ENCODE data around the gene CASKIN1. TPM values are rescaled to one million over a fixed set of nuclear protein-coding genes. Genes with fewer than 3 reads are reported as not detected.

Gene CASKIN1
- total RNA-seq, 1 experiment from 2014 or later, result 7.9 TPM

DNA sequence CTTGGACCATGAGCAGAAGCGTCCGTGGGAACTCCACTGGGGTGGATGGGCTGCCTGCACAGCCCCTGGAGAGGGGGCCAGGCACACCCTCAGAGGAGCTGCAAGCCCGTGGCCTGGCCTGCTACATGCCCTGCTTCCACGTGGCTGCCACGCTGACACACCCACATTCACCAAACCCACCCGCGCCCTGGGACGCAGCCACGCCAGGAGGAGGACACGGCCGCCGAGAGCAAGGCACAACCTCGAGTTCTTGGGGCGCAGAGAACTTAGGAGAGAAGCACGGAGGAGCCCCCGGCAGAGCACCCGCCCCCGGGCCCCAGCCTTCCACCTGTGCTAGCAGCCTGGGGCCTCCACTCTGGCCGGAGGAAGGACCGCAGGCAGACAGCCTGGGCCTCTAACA is 18.8 kb downstream of the CASKIN1 start:
- Histone ChIP-seq H2BK15ac (ENCODE audit: low read depth, low read length) (no peak overlapping the region), H3K9me3 (ENCODE audit: control insufficient read depth, low read depth, low read length) (no peaks in the 10 kb centered on the region), H4K5ac (ENCODE audit: insufficient read length, low read depth, low read length) (no peak overlapping the region), H2AK5ac (ENCODE audit: insufficient read length, low read length) (no peak overlapping the region), H3K18ac (ENCODE audit: insufficient read length, low read depth, low read length) (no peak overlapping the region), H3K14ac (ENCODE audit: insufficient read depth, low read length) (no peak overlapping the region), H2BK120ac (ENCODE audit: low read depth, low read length, poor library complexity, severe bottlenecking) (no peak overlapping the region), H4K20me1 (ENCODE audit: control insufficient read depth, insufficient read depth, insufficient read length) (no peaks in the 10 kb centered on the region), H4K91ac (ENCODE audit: insufficient read length, low read depth, low read length) (no peak overlapping the region), H3K4me2 (ENCODE audit: insufficient read depth, insufficient read length, low read length) (no peak overlapping the region), H2BK12ac (ENCODE audit: insufficient read length, low read depth, low read length) (no peak overlapping the region), H4K8ac (replicated peaks; ENCODE audit: insufficient read length, low read depth, low read length) (no peak overlapping the region), H3K23ac (ENCODE audit: insufficient read length, low read depth, low read length) (no peak overlapping the region), H2BK20ac (ENCODE audit: low read depth, low read length, poor library complexity, severe bottlenecking) (no peak overlapping the region), H2AFZ (ENCODE audit: low read length) (no peak overlapping the region), H3K56ac (ENCODE audit: insufficient read length, low read depth, low read length) (no peak overlapping the region), H3K23me2 (ENCODE audit: insufficient read length, low read depth, low read length, poor library complexity, severe bottlenecking) (peaks cover 4% of the 10 kb centered on the region), H2BK5ac (ENCODE audit: insufficient read length, low read length) (no peak overlapping the region), H3T11ph (ENCODE audit: low read length) (no peak overlapping the region), H3K4me1 (ENCODE audit: insufficient read depth, low read length) (no peaks in the 10 kb centered on the region), H3K79me2 (ENCODE audit: insufficient read depth, low read length) (no peaks in the 10 kb centered on the region), H3K27me3 (ENCODE audit: insufficient read depth, low read length) (no peaks in the 10 kb centered on the region), H3K79me1 (ENCODE audit: insufficient read depth, low read depth, low read length, poor library complexity, severe bottlenecking) (no peaks in the 10 kb centered on the region), H3K9ac (ENCODE audit: extremely low read depth, insufficient read length, low read length) (no peak overlapping the region), H3K4ac (ENCODE audit: low read depth, low read length) (no peak overlapping the region), H3K27ac (ENCODE audit: insufficient read length, low read depth, low read length) (no peak overlapping the region)
- H3K27ac Mint-ChIP-seq, result 0 out of 7 replicates have a peak overlapping the region, but pooled peaks of 1 of the 3 experiments have one; percentile 65
- peaks cover 11 to 43% (median 40%) of the 10 kb centered on the region in 3 experiments for H3K36me3 Mint-ChIP-seq (ENCODE audit: insufficient read depth in 1 of 3, low read depth in 3 of 3)
- TF ChIP-seq, protein P1, sequence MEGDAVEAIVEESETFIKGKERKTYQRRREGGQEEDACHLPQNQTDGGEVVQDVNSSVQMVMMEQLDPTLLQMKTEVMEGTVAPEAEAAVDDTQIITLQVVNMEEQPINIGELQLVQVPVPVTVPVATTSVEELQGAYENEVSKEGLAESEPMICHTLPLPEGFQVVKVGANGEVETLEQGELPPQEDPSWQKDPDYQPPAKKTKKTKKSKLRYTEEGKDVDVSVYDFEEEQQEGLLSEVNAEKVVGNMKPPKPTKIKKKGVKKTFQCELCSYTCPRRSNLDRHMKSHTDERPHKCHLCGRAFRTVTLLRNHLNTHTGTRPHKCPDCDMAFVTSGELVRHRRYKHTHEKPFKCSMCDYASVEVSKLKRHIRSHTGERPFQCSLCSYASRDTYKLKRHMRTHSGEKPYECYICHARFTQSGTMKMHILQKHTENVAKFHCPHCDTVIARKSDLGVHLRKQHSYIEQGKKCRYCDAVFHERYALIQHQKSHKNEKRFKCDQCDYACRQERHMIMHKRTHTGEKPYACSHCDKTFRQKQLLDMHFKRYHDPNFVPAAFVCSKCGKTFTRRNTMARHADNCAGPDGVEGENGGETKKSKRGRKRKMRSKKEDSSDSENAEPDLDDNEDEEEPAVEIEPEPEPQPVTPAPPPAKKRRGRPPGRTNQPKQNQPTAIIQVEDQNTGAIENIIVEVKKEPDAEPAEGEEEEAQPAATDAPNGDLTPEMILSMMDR (conservative IDR thresholded peaks at IDR 0.05), result no peak
- DNase-seq, result no peak
- WGBS (ENCODE audit: extremely low coverage, insufficient read length, low lambda C conversion rate), result no CpG with 5 or more reads among the region's 20 CpGs
- no peaks in the 10 kb centered on the region for H3K27me3 Mint-ChIP-seq (ENCODE audit: low read depth)
- peaks cover 3 to 7% of the 10 kb centered on the region in 2 experiments for H3K4me1 Mint-ChIP-seq
- no peaks in the 10 kb centered on the region for H3K9me3 Mint-ChIP-seq
- peak overlapping the region in 1 of 2 experiments; percentile 40; a peak in 1 of 5 replicates for H3K4me3 Mint-ChIP-seq

All from H9 (cell line).